Measurements from ENCODE around the gene SMCR8.

DNA sequence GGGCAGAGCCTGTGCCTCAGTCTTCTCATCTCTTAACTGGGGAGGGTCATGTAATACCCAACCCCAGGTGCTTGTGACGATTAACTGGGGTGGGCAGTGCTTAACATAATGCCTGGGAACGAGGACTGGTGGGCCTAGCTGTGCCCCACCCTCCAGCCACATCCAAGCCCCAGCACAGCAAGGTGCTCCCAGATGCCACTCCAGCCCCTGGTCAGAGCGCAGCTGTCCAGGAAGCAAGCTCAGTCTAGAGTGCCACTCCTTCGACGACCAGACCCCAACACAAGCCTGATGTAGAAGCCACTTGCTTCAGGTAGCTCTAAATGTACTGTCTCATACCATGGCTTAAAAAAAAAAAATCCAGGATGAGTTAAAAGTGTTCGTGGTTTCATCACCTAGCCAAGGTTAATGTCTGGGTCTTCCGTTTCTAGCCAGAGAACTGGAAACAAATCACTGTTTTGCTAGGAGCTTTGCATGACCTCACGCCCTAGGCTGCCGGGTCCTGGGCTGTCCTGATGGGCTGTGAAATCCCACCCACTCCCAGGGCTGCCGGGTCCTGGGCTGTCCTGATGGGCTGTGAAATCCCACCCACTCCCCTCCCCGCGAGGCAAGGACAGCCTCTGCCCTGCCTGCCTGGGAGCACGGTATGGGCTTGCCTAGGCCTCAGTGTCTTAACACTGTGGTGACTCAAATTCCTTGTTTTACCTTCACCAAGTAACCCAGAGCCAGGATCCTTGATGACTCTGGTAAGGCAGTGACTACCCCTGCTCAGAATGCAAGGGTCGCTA lies 47.0 kb upstream of the SMCR8 start:
- TF ChIP-seq POLR2AphosphoS5 (IDR thresholded peaks at IDR 0.05; ENCODE audit: low read depth, low read length), result peak; percentile 31; the same call in 1 of the 2 replicates
- TF ChIP-seq, protein P1, sequence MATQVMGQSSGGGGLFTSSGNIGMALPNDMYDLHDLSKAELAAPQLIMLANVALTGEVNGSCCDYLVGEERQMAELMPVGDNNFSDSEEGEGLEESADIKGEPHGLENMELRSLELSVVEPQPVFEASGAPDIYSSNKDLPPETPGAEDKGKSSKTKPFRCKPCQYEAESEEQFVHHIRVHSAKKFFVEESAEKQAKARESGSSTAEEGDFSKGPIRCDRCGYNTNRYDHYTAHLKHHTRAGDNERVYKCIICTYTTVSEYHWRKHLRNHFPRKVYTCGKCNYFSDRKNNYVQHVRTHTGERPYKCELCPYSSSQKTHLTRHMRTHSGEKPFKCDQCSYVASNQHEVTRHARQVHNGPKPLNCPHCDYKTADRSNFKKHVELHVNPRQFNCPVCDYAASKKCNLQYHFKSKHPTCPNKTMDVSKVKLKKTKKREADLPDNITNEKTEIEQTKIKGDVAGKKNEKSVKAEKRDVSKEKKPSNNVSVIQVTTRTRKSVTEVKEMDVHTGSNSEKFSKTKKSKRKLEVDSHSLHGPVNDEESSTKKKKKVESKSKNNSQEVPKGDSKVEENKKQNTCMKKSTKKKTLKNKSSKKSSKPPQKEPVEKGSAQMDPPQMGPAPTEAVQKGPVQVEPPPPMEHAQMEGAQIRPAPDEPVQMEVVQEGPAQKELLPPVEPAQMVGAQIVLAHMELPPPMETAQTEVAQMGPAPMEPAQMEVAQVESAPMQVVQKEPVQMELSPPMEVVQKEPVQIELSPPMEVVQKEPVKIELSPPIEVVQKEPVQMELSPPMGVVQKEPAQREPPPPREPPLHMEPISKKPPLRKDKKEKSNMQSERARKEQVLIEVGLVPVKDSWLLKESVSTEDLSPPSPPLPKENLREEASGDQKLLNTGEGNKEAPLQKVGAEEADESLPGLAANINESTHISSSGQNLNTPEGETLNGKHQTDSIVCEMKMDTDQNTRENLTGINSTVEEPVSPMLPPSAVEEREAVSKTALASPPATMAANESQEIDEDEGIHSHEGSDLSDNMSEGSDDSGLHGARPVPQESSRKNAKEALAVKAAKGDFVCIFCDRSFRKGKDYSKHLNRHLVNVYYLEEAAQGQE (IDR thresholded peaks at IDR 0.05; ENCODE audit: insufficient read depth in 1 of 2, low read depth in 2 of 2, low read length in 2 of 2), result no peak

All from PFSK-1 (cell line).